A549 (cell line): ENCODE measurements around the gene NFKB2. TPM values are rescaled to one million over a fixed set of nuclear protein-coding genes. Genes with fewer than 3 reads are reported as not detected.
A peak's percentile ranks its signal among the peaks of the same experiment; 100 is the strongest.

Source experiments
- ATAC-seq, 2 experiments: fragments of 200-7000 bp in 1 of 2; fragments of >200 bp in 1 of 2; cut with Nextera tagmentation in 1 of 2; cut with Tn5 transposase in 1 of 2; 3 replicates each; pipeline versions ENCODE4 v1.8.0 to v1.9.1; 2018 to 2020; ENCODE audit warnings: mild to moderate bottlenecking in 1 of 2, moderate library complexity in 1 of 2
- CTCF ChIA-PET: fragments of 300-600 bp; sonication (Branson Sonifier 250); formaldehyde crosslinking; extraction: SDS; loops from one replicate; lab custom pipeline; 2021; ENCODE audit warnings: antibody characterized with exemption, inconsistent platforms; lab: Yijun Ruan, JAX
- POLR2A ChIA-PET: fragments of 350-600 bp; formaldehyde crosslinking; extraction: SDS; loops from one replicate; lab custom pipeline; 2021; ENCODE audit warnings: antibody characterized with exemption, inconsistent platforms; lab: Yijun Ruan, JAX
- DNase-seq, 2 experiments: peaks; one replicate each; pipeline versions ENCODE4 v3.0.0 to v3.0.0-alpha.2; 2011 to 2016; ENCODE audit warnings: low read depth in 1 of 2, low spot score in 1 of 2
- FAIRE-seq: peaks from 2 replicates; lab custom pipeline; 2011; peaks lifted over from hg19 to GRCh38; lab: Jason Lieb, UNC
- H3K27ac ChIP-seq, 2 experiments: fragments of >200 bp; sonication (Bioruptor Twin); formaldehyde crosslinking; 3 replicates each; pipeline ENCODE4 v1.5.1; 2016 to 2017
- H3K4me1 ChIP-seq: fragments of >200 bp; sonication (Bioruptor Twin); formaldehyde crosslinking; 3 replicates; pipeline ENCODE4 v1.6.1; 2016
- H3K4me2 ChIP-seq: fragments of >200 bp; sonication (Bioruptor Twin); formaldehyde crosslinking; 3 replicates; pipeline ENCODE4 v1.6.1; 2016
- H3K4me3 ChIP-seq: fragments of >200 bp; sonication (Bioruptor Twin); formaldehyde crosslinking; 3 replicates; pipeline ENCODE4 v1.5.1; 2016
- H3K9me3 ChIP-seq: fragments of >200 bp; sonication (Bioruptor Twin); formaldehyde crosslinking; 3 replicates; pipeline ENCODE4 v1.6.1; 2016
- CBX2 ChIP-seq: fragments of 200-600 bp; sonication (generic); IDR thresholded peaks from 2 replicates; pipeline ENCODE4 v1.6.1; 2016; ENCODE audit warnings: low read depth, mild to moderate bottlenecking, borderline replicate concordance
- CBX8 ChIP-seq: fragments of 200-600 bp; sonication (generic); IDR thresholded peaks from 2 replicates; pipeline ENCODE4 v1.6.1; 2016
- CEBPB ChIP-seq, 2 experiments: fragments of >200 bp in 1 of 2; sonication (Bioruptor Twin) in 1 of 2; formaldehyde crosslinking in 1 of 2; IDR thresholded peaks; 2 replicates each; pipeline ENCODE4 v1.6.1; 2012 to 2016
- EHF ChIP-seq: fragments of 250-450 bp; sonication (Bioruptor Pico); IDR thresholded peaks from 2 replicates; pipeline ENCODE4 v1.5.0; 2020; ENCODE audit warnings: mild to moderate bottlenecking
- GATA3 ChIP-seq: IDR thresholded peaks from 2 replicates; pipeline ENCODE4 v1.6.1; 2012; ENCODE audit warnings: borderline replicate concordance
- HOXB5 ChIP-seq: fragments of 250-450 bp; sonication (Bioruptor Pico); IDR thresholded peaks from 2 replicates; pipeline ENCODE4 v1.5.0; 2020; ENCODE audit warnings: mild to moderate bottlenecking, moderate library complexity
- MAZ ChIP-seq: fragments of 150-350 bp; IDR thresholded peaks from 2 replicates; pipeline ENCODE4 v1.6.1; 2014; ENCODE audit warnings: antibody characterized with exemption, low read depth, low read length, borderline replicate concordance
- MYC ChIP-seq: IDR thresholded peaks from 2 replicates; pipeline ENCODE4 v1.6.1; 2012; ENCODE audit warnings: mild to moderate bottlenecking, inconsistent platforms, low read length, improper control_type of control experiment, borderline replicate concordance
- NR3C1 ChIP-seq: fragments of >200 bp; sonication (Bioruptor Twin); formaldehyde crosslinking; IDR thresholded peaks from 3 replicates; pipeline ENCODE4 v1.6.1; 2017
- POLR2AphosphoS2 ChIP-seq: conservative IDR thresholded peaks from 2 replicates; pipeline ENCODE4 v1.6.1; 2012; ENCODE audit warnings: low read length, improper control_type of control experiment, inconsistent platforms
- RCOR1 ChIP-seq: fragments of 150-350 bp; IDR thresholded peaks from 2 replicates; pipeline ENCODE4 v1.6.1; 2014; ENCODE audit warnings: antibody characterized with exemption, low read length, low read depth
- REST ChIP-seq: fragments of 200-600 bp; sonication (generic); IDR thresholded peaks from 2 replicates; pipeline ENCODE4 v1.6.1; 2016; ENCODE audit warnings: antibody characterized with exemption, mild to moderate bottlenecking, moderate library complexity
- TFCP2L1 ChIP-seq: fragments of 250-450 bp; sonication (Bioruptor Pico); IDR thresholded peaks from 2 replicates; pipeline ENCODE4 v1.5.0; 2021; ENCODE audit warnings: mild to moderate bottlenecking
- TP53 ChIP-seq: fragments of 250-450 bp; sonication (Bioruptor Pico); IDR thresholded peaks from 2 replicates; pipeline ENCODE4 v1.5.0; 2021; ENCODE audit warnings: mild to moderate bottlenecking, moderate library complexity
- ZC3H11A ChIP-seq: fragments of 450-650 bp; IDR thresholded peaks from 2 replicates; pipeline ENCODE4 v1.6.1; 2014; ENCODE audit warnings: antibody characterized with exemption, mild to moderate bottlenecking
- ZNF302 ChIP-seq: fragments of 250-450 bp; sonication (Bioruptor Pico); IDR thresholded peaks from 2 replicates; pipeline ENCODE4 v1.9.0; 2021; ENCODE audit warnings: inconsistent platforms, mild to moderate bottlenecking, moderate library complexity
- WGBS: methylation state at CpG from one replicate; pipeline ENCODE4 v1.1.6; 2017; ENCODE audit errors: missing lambda C conversion rate; 5-methylcytosine and 5-hydroxymethylcytosine counted together
- polyA plus RNA-seq, 4 experiments: library from polyadenylated mRNA; depleted of rRNA in 3 of 4; stranded (reverse); fragments of >200 nt; fragmentation: RNase III in 1 of 4; extraction: RNeasy Plus Mini Kit Qiagen cat#74134 plus additional on column Dnase treatment in 1 of 4; gene quantifications; 2 replicates in 3 of 4; 3 replicates in 1 of 4; pipeline ENCODE4 v1.2.3, GENCODE V29; 2011 to 2017
- TF ChIP-seq, protein P1 (sequence below): fragments of >200 bp; sonication (Bioruptor Twin); formaldehyde crosslinking; IDR thresholded peaks from 2 replicates; pipeline ENCODE4 v1.6.1; 2016
- TF ChIP-seq, protein P2 (sequence below): fragments of 250-450 bp; sonication (Bioruptor Pico); IDR thresholded peaks from 2 replicates; pipeline ENCODE4 v1.5.0; 2021; ENCODE audit warnings: mild to moderate bottlenecking, moderate library complexity, borderline replicate concordance

Gene NFKB2
- polyA plus RNA-seq, 2 of the 4 experiments (the other 2 are of a cell fraction): 27.6 to 35.7 TPM

DNA sequence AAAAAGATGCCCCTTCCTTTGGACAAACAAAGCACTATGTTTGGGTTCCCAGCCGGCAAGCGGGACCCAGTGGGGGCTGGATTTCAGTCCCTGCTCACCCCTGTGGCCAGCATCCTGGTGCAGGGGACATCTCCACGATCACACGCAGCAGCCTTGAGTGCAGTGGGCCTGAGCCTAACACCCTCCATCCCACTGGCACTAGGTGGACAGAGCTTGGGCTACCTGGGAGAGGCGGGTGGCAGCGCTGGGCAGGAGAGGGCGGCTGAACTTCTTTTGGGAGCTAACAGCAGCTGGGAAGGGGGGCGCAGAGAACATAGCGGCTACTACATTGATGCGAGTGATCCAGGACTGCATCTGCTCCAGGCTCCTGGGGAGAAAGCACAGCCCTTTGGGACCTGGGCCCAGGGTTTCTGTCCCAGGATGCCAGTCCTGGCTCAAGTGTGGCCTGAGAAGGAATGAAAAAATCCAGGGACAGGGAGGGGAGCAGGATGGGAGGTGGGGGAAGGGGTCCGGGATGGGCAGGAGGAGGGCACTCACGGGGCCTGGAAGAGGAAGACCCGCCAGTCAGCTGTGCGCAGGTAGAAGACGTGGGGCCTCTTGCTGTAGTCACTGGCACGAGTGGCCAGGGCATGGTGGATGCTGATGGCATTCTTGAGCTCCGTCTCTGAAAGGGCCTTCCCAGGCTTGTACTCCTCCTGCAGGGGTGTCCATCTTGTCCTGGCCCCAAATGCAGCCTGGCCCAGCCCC is 9.0 kb downstream of the NFKB2 start:
- Histone ChIP-seq H3K4me3 (no peak overlapping the region), H3K27ac (no peak overlapping the region), H3K4me2 (no peak overlapping the region), H3K4me1 (peaks cover 24% of the 10 kb centered on the region), H3K9me3 (no peaks in the 10 kb centered on the region)
- DNase-seq: no peak
- ATAC-seq: no peak
- 85% methylated on average over 16 of the region's 17 CpGs for WGBS
- ChIA-PET POLR2A (interaction anchor here (0.6 to 1.2 kb wide), 4 partner anchors 9 to 22 kb away, joined by 3 to 6 read pairs (median 4); partner anchors contain the start of genes FBXL15 and NFKB2), CTCF (interaction anchor here (0.9 to 16.2 kb wide), 16 partner anchors 9 to 235 kb away, joined by 3 to 450 read pairs (median 7); partner anchors contain the start of genes CUEDC2, ELOVL3, FBXL15 and NFKB2)
- TF ChIP-seq, protein P1, sequence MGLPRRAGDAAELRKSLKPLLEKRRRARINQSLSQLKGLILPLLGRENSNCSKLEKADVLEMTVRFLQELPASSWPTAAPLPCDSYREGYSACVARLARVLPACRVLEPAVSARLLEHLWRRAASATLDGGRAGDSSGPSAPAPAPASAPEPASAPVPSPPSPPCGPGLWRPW: no peak
- TF ChIP-seq HOXB5 (CRISPR knock-in tag): no peak
- TF ChIP-seq CBX8: no peak
- TF ChIP-seq TFCP2L1 (CRISPR knock-in tag): 0 out of 2 replicates have a peak, but pooled peaks have one; percentile 20
- no peak for FAIRE-seq

DNA sequence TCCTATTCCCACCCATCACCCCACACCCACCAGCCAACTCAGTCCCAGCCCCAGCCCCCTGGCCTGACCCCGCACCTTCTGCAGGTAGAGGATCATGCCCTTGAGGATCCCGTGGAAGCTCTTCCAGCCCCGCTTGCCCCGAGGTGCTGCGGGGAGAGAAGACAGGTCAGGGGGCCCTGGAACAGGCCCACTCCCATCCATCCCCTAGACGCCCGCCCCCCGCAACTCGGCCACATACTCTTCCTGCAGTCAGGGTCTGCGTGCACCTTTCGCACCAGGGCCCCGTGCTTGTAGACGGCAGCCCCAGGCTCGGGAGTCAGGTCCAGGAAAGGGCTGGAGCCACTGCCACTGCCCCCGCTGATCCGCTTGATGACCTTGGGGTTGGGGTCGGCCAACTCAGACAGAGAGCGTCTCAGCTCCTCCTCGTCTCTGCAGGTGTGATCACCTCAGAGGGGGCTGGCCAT is 9.6 kb downstream of the NFKB2 start:
- ATAC-seq (no peak), FAIRE-seq (no peak), DNase-seq (no peak)
- TF ChIP-seq REST: no peak
- TF ChIP-seq POLR2AphosphoS2: peak; percentile 80; the same call in 1 of the 2 replicates
- Histone ChIP-seq H3K4me3 (no peak overlapping the region), H3K4me2 (no peak overlapping the region), H3K27ac (no peak overlapping the region), H3K4me1 (peaks cover 19% of the 10 kb centered on the region), H3K9me3 (no peaks in the 10 kb centered on the region)
- 95% methylated on average over 5 of the region's 19 CpGs for WGBS
- ChIA-PET CTCF (interaction anchor here (1.0 to 16.2 kb wide), 10 partner anchors 10 to 235 kb away, joined by 3 to 450 read pairs (median 51); partner anchors contain the start of genes CUEDC2, ELOVL3, FBXL15 and NFKB2), POLR2A (interaction anchor here (0.9 to 1.2 kb wide), 2 partner anchors 10 to 21 kb away, joined by 3 to 4 read pairs; partner anchors contain the start of gene NFKB2)

GRCh38 chr10:102405632-102406031 is 10.1 kb downstream of the NFKB2 start:
- Histone ChIP-seq H3K4me2 (no peak overlapping the region), H3K4me3 (no peak overlapping the region), H3K4me1 (peaks cover 19% of the 10 kb centered on the region), H3K9me3 (no peaks in the 10 kb centered on the region), H3K27ac (no peak overlapping the region)
- 65% methylated on average over 5 of the region's 6 CpGs for WGBS
- FAIRE-seq (no peak), ATAC-seq (peak in 1 of 2 experiments; percentile 1; a peak in 2 of 6 replicates), DNase-seq (no peak)
- POLR2A ChIA-PET: interaction anchor here (0.9 to 1.2 kb wide), 2 partner anchors 10 to 20 kb away, joined by 3 to 4 read pairs; partner anchors contain the start of gene NFKB2
- no peak for TF ChIP-seq EHF
- no peak for TF ChIP-seq MYC
- TF ChIP-seq CEBPB (IDR thresholded peaks at IDR 0.05): no peak
- TF ChIP-seq NR3C1: no peak
- TF ChIP-seq MAZ: no peak
- no peak for TF ChIP-seq GATA3
- TF ChIP-seq ZC3H11A: no peak
- TF ChIP-seq ZNF302: no peak
- no peak for TF ChIP-seq RCOR1
- TF ChIP-seq, protein P2, sequence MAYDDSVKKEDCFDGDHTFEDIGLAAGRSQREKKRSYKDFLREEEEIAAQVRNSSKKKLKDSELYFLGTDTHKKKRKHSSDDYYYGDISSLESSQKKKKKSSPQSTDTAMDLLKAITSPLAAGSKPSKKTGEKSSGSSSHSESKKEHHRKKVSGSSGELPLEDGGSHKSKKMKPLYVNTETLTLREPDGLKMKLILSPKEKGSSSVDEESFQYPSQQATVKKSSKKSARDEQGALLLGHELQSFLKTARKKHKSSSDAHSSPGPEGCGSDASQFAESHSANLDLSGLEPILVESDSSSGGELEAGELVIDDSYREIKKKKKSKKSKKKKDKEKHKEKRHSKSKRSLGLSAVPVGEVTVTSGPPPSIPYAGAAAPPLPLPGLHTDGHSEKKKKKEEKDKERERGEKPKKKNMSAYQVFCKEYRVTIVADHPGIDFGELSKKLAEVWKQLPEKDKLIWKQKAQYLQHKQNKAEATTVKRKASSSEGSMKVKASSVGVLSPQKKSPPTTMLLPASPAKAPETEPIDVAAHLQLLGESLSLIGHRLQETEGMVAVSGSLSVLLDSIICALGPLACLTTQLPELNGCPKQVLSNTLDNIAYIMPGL (CRISPR knock-in tag): no peak
- no peak for TF ChIP-seq TP53 (CRISPR knock-in tag)
- TF ChIP-seq CBX2: no peak
- CTCF ChIA-PET: interaction anchor here (1.2 to 16.2 kb wide), 8 partner anchors 9 to 186 kb away, joined by 3 to 450 read pairs (median 74); partner anchors contain the start of genes CUEDC2, ELOVL3, FBXL15 and NFKB2
